ENCODE data around the gene PCDH19.

The PCDH19 gene

GRCh38 chrX:100358766-100359165, 51.3 kb downstream of the PCDH19 start:
- Histone ChIP-seq H3K27me3 (ENCODE audit: insufficient read depth, poor library complexity, severe bottlenecking) (no peaks in the 10 kb centered on the region), H3K4me3 (replicated peaks; ENCODE audit: insufficient read depth, low read length) (no peak overlapping the region)
- TF ChIP-seq, protein P1, sequence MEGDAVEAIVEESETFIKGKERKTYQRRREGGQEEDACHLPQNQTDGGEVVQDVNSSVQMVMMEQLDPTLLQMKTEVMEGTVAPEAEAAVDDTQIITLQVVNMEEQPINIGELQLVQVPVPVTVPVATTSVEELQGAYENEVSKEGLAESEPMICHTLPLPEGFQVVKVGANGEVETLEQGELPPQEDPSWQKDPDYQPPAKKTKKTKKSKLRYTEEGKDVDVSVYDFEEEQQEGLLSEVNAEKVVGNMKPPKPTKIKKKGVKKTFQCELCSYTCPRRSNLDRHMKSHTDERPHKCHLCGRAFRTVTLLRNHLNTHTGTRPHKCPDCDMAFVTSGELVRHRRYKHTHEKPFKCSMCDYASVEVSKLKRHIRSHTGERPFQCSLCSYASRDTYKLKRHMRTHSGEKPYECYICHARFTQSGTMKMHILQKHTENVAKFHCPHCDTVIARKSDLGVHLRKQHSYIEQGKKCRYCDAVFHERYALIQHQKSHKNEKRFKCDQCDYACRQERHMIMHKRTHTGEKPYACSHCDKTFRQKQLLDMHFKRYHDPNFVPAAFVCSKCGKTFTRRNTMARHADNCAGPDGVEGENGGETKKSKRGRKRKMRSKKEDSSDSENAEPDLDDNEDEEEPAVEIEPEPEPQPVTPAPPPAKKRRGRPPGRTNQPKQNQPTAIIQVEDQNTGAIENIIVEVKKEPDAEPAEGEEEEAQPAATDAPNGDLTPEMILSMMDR (IDR thresholded peaks at IDR 0.05; ENCODE audit: insufficient read depth, low read length), result no peak
- TF ChIP-seq POLR2AphosphoS5 (IDR thresholded peaks at IDR 0.05; ENCODE audit: low read depth) (no peak), REST (IDR thresholded peaks at IDR 0.05; ENCODE audit: insufficient replicate concordance, low read depth) (no peak), GABPA (IDR thresholded peaks at IDR 0.05; ENCODE audit: low read depth) (no peak), SPI1 (IDR thresholded peaks at IDR 0.05; ENCODE audit: borderline replicate concordance, low read depth) (no peak)

GRCh38 chrX:100356351-100356896, 53.6 kb downstream of the PCDH19 start:
- H3K4me3 ChIP-seq (replicated peaks; ENCODE audit: insufficient read depth, low read length), result no peak overlapping the region
- H3K27ac ChIP-seq (replicated peaks), result no peak overlapping the region
- H3K27me3 ChIP-seq (ENCODE audit: insufficient read depth, poor library complexity, severe bottlenecking), result no peaks in the 10 kb centered on the region
- DNase-seq (ENCODE audit: low read depth in 1 of 2, low spot score in 1 of 2), result no peak
- TF ChIP-seq, protein P1 (IDR thresholded peaks at IDR 0.05; ENCODE audit: insufficient read depth, low read length), result no peak
- TF ChIP-seq SPI1 (IDR thresholded peaks at IDR 0.05; ENCODE audit: borderline replicate concordance, low read depth), result no peak
- no peak for TF ChIP-seq POLR2AphosphoS5 (IDR thresholded peaks at IDR 0.05; ENCODE audit: low read depth)
- TF ChIP-seq GABPA (IDR thresholded peaks at IDR 0.05; ENCODE audit: low read depth), result no peak
- TF ChIP-seq REST (IDR thresholded peaks at IDR 0.05; ENCODE audit: insufficient replicate concordance, low read depth), result no peak

More at GRCh38 chrX:100358766-100359165, 51.3 kb downstream of the PCDH19 start:
- DNase-seq (ENCODE audit: low read depth in 1 of 2, low spot score in 1 of 2), result no peak
- no peak overlapping the region for H3K27ac ChIP-seq (replicated peaks)

- no peak overlapping the region for H3K4me3 ChIP-seq (replicated peaks; ENCODE audit: insufficient read depth, low read length)
- no peak for TF ChIP-seq REST (IDR thresholded peaks at IDR 0.05; ENCODE audit: insufficient replicate concordance, low read depth)
- no peaks in the 10 kb centered on the region for H3K27me3 ChIP-seq (ENCODE audit: insufficient read depth, poor library complexity, severe bottlenecking)
- H3K27ac ChIP-seq (replicated peaks), result no peak overlapping the region
- no peak for DNase-seq (ENCODE audit: low read depth in 1 of 2, low spot score in 1 of 2)
Measured at GRCh38 chrX:100355680-100356079, 54.4 kb downstream of the PCDH19 start.
